Cardiac fibroblast (primary cell): ENCODE results near the gene A2ML1.
"Not testable (repeated sequence)": the region's sequence is repeated elsewhere in the genome, so short reads cannot be mapped to it uniquely, and the experiment has no call there.

Source experiments
- DNase-seq, 2 donors: peaks; one replicate each; pipeline versions ENCODE4 v3.0.0 to v3.0.0-alpha.2; 2010; ENCODE audit warnings: low read depth in 2 of 2
- H3K4me3 ChIP-seq, 2 donors: replicated peaks in 1 of 2; 1 replicate in 1 of 2; 2 replicates in 1 of 2; pipeline ENCODE4 v1.5.1; 2011; ENCODE audit warnings: low read depth in 2 of 2, low read length in 2 of 2, mild to moderate bottlenecking in 2 of 2, moderate library complexity in 1 of 2
- CTCF ChIP-seq: IDR thresholded peaks from one replicate; pipeline ENCODE4 v1.5.1; 2011; ENCODE audit warnings: low read depth, mild to moderate bottlenecking, low read length, inconsistent platforms

Gene A2ML1

GRCh38 chr12:8917031-8917430 lies 94.6 kb downstream of the A2ML1 start:
- H3K4me3 ChIP-seq = no peak overlapping the region
- no peak for DNase-seq
- TF ChIP-seq CTCF = no peak

DNA sequence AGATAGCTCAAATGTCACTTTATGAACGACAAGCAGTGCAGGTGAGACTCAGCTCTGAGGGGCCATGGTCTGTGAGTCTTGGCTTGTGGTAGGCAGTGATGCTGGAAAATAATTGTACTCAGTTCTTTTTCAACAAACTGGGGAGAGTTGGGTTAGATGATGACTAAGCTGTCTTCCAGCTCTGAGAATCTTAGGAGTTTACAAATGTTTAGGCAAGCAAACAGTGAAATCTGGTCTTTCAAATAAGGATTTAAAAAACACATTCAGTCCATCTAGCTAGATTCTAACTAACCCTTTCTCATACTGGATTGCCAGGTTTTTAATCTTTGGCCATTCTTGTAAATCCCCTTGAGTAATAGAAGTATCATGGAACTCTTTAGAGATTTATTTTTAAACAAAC lies 95.3 kb downstream of the A2ML1 start:
- no peak for TF ChIP-seq CTCF
- peak in 1 of 2 donors; percentile 25 for DNase-seq
- no peak overlapping the region for H3K4me3 ChIP-seq

DNA sequence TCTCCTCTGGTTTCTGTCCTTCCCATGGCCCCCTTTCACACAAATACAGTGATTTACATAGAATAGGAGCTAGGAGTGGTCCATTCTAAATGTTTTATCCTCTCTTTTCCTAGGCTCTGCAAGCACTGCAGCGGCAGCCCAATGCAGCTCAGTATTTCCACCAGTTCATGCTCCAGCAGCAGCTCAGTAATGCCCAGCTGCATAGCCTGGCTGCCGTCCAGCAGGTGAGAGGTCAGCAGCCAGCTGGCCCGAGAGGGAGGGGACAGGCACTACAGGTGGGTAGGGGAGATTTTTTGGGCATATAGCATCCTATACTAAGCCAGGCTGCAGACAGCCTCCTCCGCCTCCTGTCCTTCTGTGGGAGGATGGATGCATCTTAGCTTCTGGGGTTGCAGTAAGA lies 97.2 kb downstream of the A2ML1 start:
- not testable (repeated sequence) for H3K4me3 ChIP-seq, DNase-seq

- no peak for DNase-seq
- TF ChIP-seq CTCF = no peak
- no peak overlapping the region for H3K4me3 ChIP-seq
These were observed 100.1 kb downstream of the A2ML1 start for GRCh38 chr12:8922544-8922943.
